Measurements from ENCODE around the gene STUB1. TPM values are rescaled to one million over a fixed set of nuclear protein-coding genes. Genes with fewer than 3 reads are reported as not detected.

The STUB1 gene
- total and polyA plus RNA-seq, 10 of the 15 experiments (the other 5 are each of a cell fraction or from before 2014, with no cell fraction given) = 4.2 to 136 (median 67.1) TPM

- intact Hi-C loops (cut with micrococcal nuclease; ENCODE audit: unreplicated experiment) = loop anchor here (10.0 kb wide), 1 partner anchor 268 kb away; the partner anchor contains the start of gene NME4
- ChIA-PET RAD21 (ENCODE audit: unreplicated experiment) (no interaction called here), CTCF (interaction anchor here (0.7 to 2.0 kb wide), 2 partner anchors 10 to 14 kb away, joined by 3 to 7 read pairs; no protein-coding TSS in a partner anchor), SMC1A (ENCODE audit: uncharacterized antibody, unreplicated experiment) (no interaction called here), POLR2A (interaction anchor here (1.4 kb wide), 1 partner anchor 19 kb away, joined by 3 read pairs; no protein-coding TSS in a partner anchor)
- Histone ChIP-seq H2AFZ (ENCODE audit: control insufficient read depth, low read depth, low read length) (no peak overlapping the region), H4K20me1 (ENCODE audit: control insufficient read depth, insufficient read depth) (no peaks in the 10 kb centered on the region), H3K27me3 (replicated peaks in 1 of 2; ENCODE audit: control insufficient read depth in 2 of 2, insufficient read depth in 2 of 2, low read length in 1 of 2) (no peaks in the 10 kb centered on the region), H3K9ac (ENCODE audit: control insufficient read depth, insufficient read depth, low read length) (no peak overlapping the region), H3K4me3 (no peak overlapping the region), H3K4me2 (ENCODE audit: control insufficient read depth, insufficient read depth) (no peak overlapping the region), H3K79me2 (ENCODE audit: control insufficient read depth, insufficient read depth, low read length) (no peaks in the 10 kb centered on the region), H3K27ac (ENCODE audit: control insufficient read depth, insufficient read depth) (no peak overlapping the region), H3K36me3 (ENCODE audit: control insufficient read depth in 2 of 2, insufficient read depth in 2 of 2, low read length in 1 of 2) (no peaks in the 10 kb centered on the region; a peak in 2 of 4 replicates), H3K9me3 (replicated peaks; ENCODE audit: control insufficient read depth, insufficient read depth, low read length) (no peaks in the 10 kb centered on the region), H3K4me1 (ENCODE audit: control insufficient read depth, insufficient read depth, low read length) (peaks cover 6% of the 10 kb centered on the region)
- in situ Hi-C loops (cut with MboI) = loop anchor here (10.0 kb wide), 1 partner anchor 268 kb away; the partner anchor contains the start of gene NME4
- ATAC-seq = no peak
- no peak for FAIRE-seq
- no TSS peak for BruUV-seq (replicated peaks)
- TF ChIP-seq RUNX3 (IDR thresholded peaks at IDR 0.05; ENCODE audit: low read length) (no peak), E2F4 (IDR thresholded peaks at IDR 0.05; ENCODE audit: low read depth, low read length) (no peak), CEBPB (IDR thresholded peaks at IDR 0.05; ENCODE audit: borderline replicate concordance in 1 of 2, low read depth in 2 of 2, low read length in 2 of 2) (no peak), BMI1 (IDR thresholded peaks at IDR 0.05; ENCODE audit: borderline replicate concordance) (no peak)
- no peak for DNase-seq (ENCODE audit: low read depth, low spot score)
- WGBS (ENCODE audit: insufficient coverage, insufficient replicate concordance, low lambda C conversion rate, missing lambda C conversion rate) = 90% methylated on average over 20 of the region's 21 CpGs
Measured at GRCh38 chr16:662597-662996, 17.6 kb upstream of the STUB1 start.

- ChIA-PET SMC1A (ENCODE audit: uncharacterized antibody, unreplicated experiment) (no interaction called here), CTCF (interaction anchor here (1.6 kb wide), 1 partner anchor 14 kb away, joined by 4 read pairs; the partner anchor contains the start of gene STUB1), RAD21 (ENCODE audit: unreplicated experiment) (interaction anchor here (1.1 kb wide), 1 partner anchor 14 kb away, joined by 3 read pairs; the partner anchor contains the start of gene STUB1), POLR2A (no interaction called here)
- no peak overlapping the region for H3K4me3 ChIP-seq
- 81% methylated on average over 13 of the region's 13 CpGs for WGBS (ENCODE audit: insufficient coverage, insufficient replicate concordance, low lambda C conversion rate, missing lambda C conversion rate)
- H3K27me3 ChIP-seq (replicated peaks in 1 of 2; ENCODE audit: control insufficient read depth in 2 of 2, insufficient read depth in 2 of 2, low read length in 1 of 2) = no peaks in the 10 kb centered on the region
- H3K36me3 ChIP-seq (ENCODE audit: control insufficient read depth in 2 of 2, insufficient read depth in 2 of 2, low read length in 1 of 2) = peaks cover 0 to 12% of the 10 kb centered on the region in 2 experiments; a peak in 3 of 4 replicates
- in situ Hi-C loops (cut with MboI) = loop anchor here (10.0 kb wide), 1 partner anchor 272 kb away; the partner anchor contains the start of gene NME4
- DNase-seq (ENCODE audit: low read depth, low spot score) (no peak), ATAC-seq (no peak), FAIRE-seq (no peak)
- no peak overlapping the region for H3K27ac ChIP-seq (ENCODE audit: control insufficient read depth, insufficient read depth)
- H4K20me1 ChIP-seq (ENCODE audit: control insufficient read depth, insufficient read depth) = no peaks in the 10 kb centered on the region
- H3K4me2 ChIP-seq (ENCODE audit: control insufficient read depth, insufficient read depth) = no peak overlapping the region
- intact Hi-C loops (cut with micrococcal nuclease; ENCODE audit: unreplicated experiment) = loop anchor here (10.0 kb wide), 1 partner anchor 272 kb away; the partner anchor contains the start of gene NME4
- H3K9ac ChIP-seq (ENCODE audit: control insufficient read depth, insufficient read depth, low read length) = no peak overlapping the region
- BruUV-seq (replicated peaks) = no TSS peak
- H3K9me3 ChIP-seq (replicated peaks; ENCODE audit: control insufficient read depth, insufficient read depth, low read length) = no peaks in the 10 kb centered on the region
- H3K79me2 ChIP-seq (ENCODE audit: control insufficient read depth, insufficient read depth, low read length) = peaks cover 16% of the 10 kb centered on the region
- no peak overlapping the region for H2AFZ ChIP-seq (ENCODE audit: control insufficient read depth, low read depth, low read length)
- peaks cover 2% of the 10 kb centered on the region; the same call in 1 of the 2 replicates for H3K4me1 ChIP-seq (ENCODE audit: control insufficient read depth, insufficient read depth, low read length)
- TF ChIP-seq SPI1 (IDR thresholded peaks at IDR 0.05; ENCODE audit: borderline replicate concordance, insufficient read depth, low read depth, low read length) (no peak), EZH2 (IDR thresholded peaks at IDR 0.05; ENCODE audit: borderline replicate concordance, control insufficient read depth, low read depth, low read length) (no peak), HDAC6 (IDR thresholded peaks at IDR 0.05; ENCODE audit: unreplicated experiment) (no peak), KLF5 (IDR thresholded peaks at IDR 0.05; ENCODE audit: partially characterized antibody) (no peak), SREBF1 (IDR thresholded peaks at IDR 0.05; ENCODE audit: low read length) (no peak), CTCF (IDR thresholded peaks at IDR 0.05 in 2 of 3, conservative IDR thresholded peaks at IDR 0.05 in 1 of 3; ENCODE audit: control insufficient read depth in 2 of 3, extremely low read depth in 1 of 3, insufficient read depth in 1 of 3, low read depth in 3 of 3, low read length in 3 of 3) (no peak), TBL1XR1 (IDR thresholded peaks at IDR 0.05; ENCODE audit: low read depth, low read length) (no peak), SUPT20H (IDR thresholded peaks at IDR 0.05; ENCODE audit: borderline replicate concordance, control insufficient read depth, low read depth, low read length) (no peak)
Measured at GRCh38 chr16:666572-666971, 13.6 kb upstream of the STUB1 start.
